GM12801 (cell line): ENCODE data around the gene TRAPPC3.

Experiments
- TF ChIP-seq, protein P1 (sequence below): IDR thresholded peaks from one replicate; pipeline ENCODE4 v1.5.1; 2011; ENCODE audit warnings: control low read depth; ENCODE audit not compliant: insufficient read length; ENCODE audit errors: extremely low read depth

The TRAPPC3 gene

GRCh38 chr1:36177589-36178431 is 28.5 kb upstream of the TRAPPC3 start:
- TF ChIP-seq, protein P1, sequence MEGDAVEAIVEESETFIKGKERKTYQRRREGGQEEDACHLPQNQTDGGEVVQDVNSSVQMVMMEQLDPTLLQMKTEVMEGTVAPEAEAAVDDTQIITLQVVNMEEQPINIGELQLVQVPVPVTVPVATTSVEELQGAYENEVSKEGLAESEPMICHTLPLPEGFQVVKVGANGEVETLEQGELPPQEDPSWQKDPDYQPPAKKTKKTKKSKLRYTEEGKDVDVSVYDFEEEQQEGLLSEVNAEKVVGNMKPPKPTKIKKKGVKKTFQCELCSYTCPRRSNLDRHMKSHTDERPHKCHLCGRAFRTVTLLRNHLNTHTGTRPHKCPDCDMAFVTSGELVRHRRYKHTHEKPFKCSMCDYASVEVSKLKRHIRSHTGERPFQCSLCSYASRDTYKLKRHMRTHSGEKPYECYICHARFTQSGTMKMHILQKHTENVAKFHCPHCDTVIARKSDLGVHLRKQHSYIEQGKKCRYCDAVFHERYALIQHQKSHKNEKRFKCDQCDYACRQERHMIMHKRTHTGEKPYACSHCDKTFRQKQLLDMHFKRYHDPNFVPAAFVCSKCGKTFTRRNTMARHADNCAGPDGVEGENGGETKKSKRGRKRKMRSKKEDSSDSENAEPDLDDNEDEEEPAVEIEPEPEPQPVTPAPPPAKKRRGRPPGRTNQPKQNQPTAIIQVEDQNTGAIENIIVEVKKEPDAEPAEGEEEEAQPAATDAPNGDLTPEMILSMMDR = no peak

- TF ChIP-seq, protein P1 = no peak
Measured at GRCh38 chr1:36176106-36176949, 27.0 kb upstream of the TRAPPC3 start.

GRCh38 chr1:36175137-36176095 is 26.1 kb upstream of the TRAPPC3 start:
- TF ChIP-seq, protein P1 = no peak

- TF ChIP-seq, protein P1 = no peak
Measured at GRCh38 chr1:36174713-36175112, 25.4 kb upstream of the TRAPPC3 start.

DNA sequence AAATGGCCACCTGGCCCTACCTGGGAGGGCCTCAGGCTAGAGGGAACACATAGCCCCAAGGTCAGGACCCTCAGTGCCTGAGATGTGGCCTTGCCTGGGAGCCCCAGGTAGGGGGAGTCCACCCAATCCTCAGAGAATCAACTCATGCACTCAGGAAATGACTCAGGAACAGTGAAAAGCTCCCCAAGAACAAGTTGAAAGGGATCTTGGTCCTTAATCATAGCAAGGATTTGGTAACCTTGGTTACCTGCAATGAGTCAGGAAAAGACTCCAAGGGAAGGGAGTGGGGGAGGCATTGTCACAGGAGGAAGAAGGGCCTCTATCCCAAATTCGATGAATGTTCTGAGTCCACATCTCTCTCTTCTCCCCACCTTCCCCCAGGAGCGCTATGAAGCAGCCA is 23.7 kb upstream of the TRAPPC3 start:
- TF ChIP-seq, protein P1 = no peak

- TF ChIP-seq, protein P1 = no peak
Measured at GRCh38 chr1:36172017-36172747, 22.9 kb upstream of the TRAPPC3 start.
